Measurements from ENCODE around the gene EPAS1. TPM values are rescaled to one million over a fixed set of nuclear protein-coding genes. Genes with fewer than 3 reads are reported as not detected.

EPAS1 gene
- total RNA-seq, 4 donors from 2014 or later = 124 to 563 (median 182) TPM

- DNase-seq = no peak
- 87 to 92% methylated on average over 5 of the region's 5 CpGs for WGBS, 2 donors
- Histone ChIP-seq H3K27me3 (no peaks in the 10 kb centered on the region), H3K27ac (peak overlapping the region in 1 of 3 donors; percentile 19), H3K9me3 (no peaks in the 10 kb centered on the region), H3K36me3 (peaks cover 0 to 4% of the 10 kb centered on the region in 2 donors), H3K4me3 (replicated peaks in 1 of 3) (no peak overlapping the region), H3K4me1 (peaks cover 46% of the 10 kb centered on the region in 2 donors)
- TF ChIP-seq CTCF (IDR thresholded peaks at IDR 0.05) (no peak), POLR2A (IDR thresholded peaks at IDR 0.05) (no peak)
- intact Hi-C loops (cut with DNase I) = no loop called here
Observed at GRCh38 chr2:46303822-46304221, 6.6 kb downstream of the EPAS1 start.

GRCh38 chr2:46304635-46305034 lies 7.4 kb downstream of the EPAS1 start:
- no peak for DNase-seq
- no peaks in the 10 kb centered on the region for H3K36me3 ChIP-seq
- peaks cover 42 to 55% of the 10 kb centered on the region in 2 donors for H3K4me1 ChIP-seq
- H3K27ac ChIP-seq = peak overlapping the region in 1 of 3 donors; percentile 88
- WGBS, 2 donors = 78 to 79% methylated on average over 3 of the region's 3 CpGs
- intact Hi-C loops (cut with DNase I) = no loop called here
- no peak overlapping the region for H3K4me3 ChIP-seq (replicated peaks in 1 of 3)
- H3K27me3 ChIP-seq = no peaks in the 10 kb centered on the region
- TF ChIP-seq CTCF (IDR thresholded peaks at IDR 0.05) (no peak), POLR2A (IDR thresholded peaks at IDR 0.05) (no peak)
- H3K9me3 ChIP-seq = no peaks in the 10 kb centered on the region

- H3K27ac ChIP-seq = peak overlapping the region in 2 of 3 donors; percentile 77 to 88
- no peaks in the 10 kb centered on the region for H3K9me3 ChIP-seq
Observed at GRCh38 chr2:46305187-46305586, 8.0 kb downstream of the EPAS1 start.

GRCh38 chr2:46305767-46306166 lies 8.6 kb downstream of the EPAS1 start:
- no peak for TF ChIP-seq POLR2A (IDR thresholded peaks at IDR 0.05)
- no peak for TF ChIP-seq CTCF (IDR thresholded peaks at IDR 0.05)
- intact Hi-C loops (cut with DNase I) = no loop called here
- Histone ChIP-seq H3K27me3 (no peaks in the 10 kb centered on the region), H3K9me3 (no peaks in the 10 kb centered on the region), H3K4me3 (replicated peaks in 1 of 3) (no peak overlapping the region), H3K4me1 (peaks cover 34 to 60% of the 10 kb centered on the region in 2 donors), H3K27ac (peak overlapping the region in 2 of 3 donors; percentile 77 to 88), H3K36me3 (no peaks in the 10 kb centered on the region)
- no peak for DNase-seq
- 76 to 78% methylated on average over 4 of the region's 4 CpGs for WGBS, 2 donors

More at GRCh38 chr2:46305187-46305586, 8.0 kb downstream of the EPAS1 start:
- TF ChIP-seq CTCF (IDR thresholded peaks at IDR 0.05) (no peak), POLR2A (IDR thresholded peaks at IDR 0.05) (no peak)
- intact Hi-C loops (cut with DNase I) = no loop called here
- Histone ChIP-seq H3K27me3 (no peaks in the 10 kb centered on the region), H3K36me3 (no peaks in the 10 kb centered on the region), H3K4me1 (peaks cover 39 to 58% of the 10 kb centered on the region in 2 donors), H3K4me3 (replicated peaks in 1 of 3) (no peak overlapping the region)
- no peak for DNase-seq
- 80 to 82% methylated on average over 3 of the region's 3 CpGs for WGBS, 2 donors

GRCh38 chr2:46306330-46306751 lies 9.1 kb downstream of the EPAS1 start:
- Histone ChIP-seq H3K27me3 (no peaks in the 10 kb centered on the region), H3K36me3 (no peaks in the 10 kb centered on the region), H3K4me3 (replicated peaks in 1 of 3) (no peak overlapping the region), H3K4me1 (peaks cover 37 to 65% of the 10 kb centered on the region in 2 donors), H3K9me3 (no peaks in the 10 kb centered on the region), H3K27ac (peak overlapping the region; percentile 57 to 88 (median 77))
- intact Hi-C loops (cut with DNase I) = no loop called here
- 15 to 18% methylated on average over 2 of the region's 2 CpGs for WGBS, 2 donors
- no peak for TF ChIP-seq CTCF (IDR thresholded peaks at IDR 0.05)
- peak in 1 of 2 donors; percentile 12 for TF ChIP-seq POLR2A (IDR thresholded peaks at IDR 0.05)
- no peak for DNase-seq

All from thyroid gland (tissue), 4 donors.